ENCODE data around the gene ARHGEF39.
A peak's percentile ranks its signal among the peaks of the same experiment; 100 is the strongest.

Gene ARHGEF39

DNA sequence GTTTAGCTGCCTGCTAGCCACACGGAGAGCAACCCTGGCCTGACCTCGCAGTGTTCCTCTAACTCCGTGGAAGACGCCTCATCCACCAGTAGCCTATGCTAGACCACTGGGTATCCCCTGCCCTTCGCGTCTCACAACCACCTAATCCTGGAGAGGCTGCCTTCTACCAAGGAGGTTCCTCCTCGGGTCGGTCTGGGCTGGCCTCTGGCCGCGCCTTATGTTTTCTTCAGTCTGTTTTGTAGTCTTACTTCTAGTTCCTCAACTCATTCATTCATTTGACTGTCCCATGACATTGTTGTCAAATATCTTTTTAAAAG is 26.3 kb upstream of the ARHGEF39 start:
- no peak for DNase-seq (ENCODE audit: low read depth in 3 of 3)

DNA sequence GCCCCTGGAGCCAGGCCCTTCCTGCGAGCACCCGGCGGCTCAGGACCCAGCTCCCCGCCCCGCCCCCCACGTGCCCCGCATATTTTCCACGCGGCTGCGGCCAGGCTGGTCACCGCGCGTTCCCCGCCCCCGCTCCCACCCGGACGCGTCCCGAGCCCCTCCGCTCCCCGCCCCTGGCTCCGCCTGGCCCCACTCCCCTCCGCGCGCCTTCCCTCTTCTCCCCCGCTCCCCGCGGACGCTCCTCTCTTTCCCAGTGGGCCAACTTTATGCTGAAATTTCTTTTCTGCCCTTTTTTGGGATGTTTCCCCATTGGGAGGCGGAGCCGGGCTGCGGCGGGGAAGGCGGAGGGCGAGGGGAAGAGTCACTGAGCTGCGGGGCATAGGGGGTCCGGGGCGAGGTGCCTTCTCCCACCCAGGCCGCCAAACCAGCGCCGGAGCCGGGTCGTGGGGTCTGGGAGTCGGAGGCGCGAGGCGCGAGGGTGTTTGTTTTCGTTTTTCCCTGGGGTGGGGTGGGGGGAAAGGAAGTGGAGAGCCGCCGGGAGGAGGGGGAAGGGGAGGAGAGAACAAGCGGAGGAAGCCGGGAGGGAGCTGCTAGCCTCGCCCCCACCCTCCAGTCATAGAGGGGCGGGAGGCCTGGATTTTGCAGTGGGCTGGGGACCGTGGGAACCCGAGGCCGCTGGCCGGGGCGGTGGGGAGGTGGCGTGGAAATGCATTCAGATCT is 25.8 kb upstream of the ARHGEF39 start:
- DNase-seq (ENCODE audit: low read depth in 3 of 3) = peak in 1 of 3 experiments; percentile 9

DNA sequence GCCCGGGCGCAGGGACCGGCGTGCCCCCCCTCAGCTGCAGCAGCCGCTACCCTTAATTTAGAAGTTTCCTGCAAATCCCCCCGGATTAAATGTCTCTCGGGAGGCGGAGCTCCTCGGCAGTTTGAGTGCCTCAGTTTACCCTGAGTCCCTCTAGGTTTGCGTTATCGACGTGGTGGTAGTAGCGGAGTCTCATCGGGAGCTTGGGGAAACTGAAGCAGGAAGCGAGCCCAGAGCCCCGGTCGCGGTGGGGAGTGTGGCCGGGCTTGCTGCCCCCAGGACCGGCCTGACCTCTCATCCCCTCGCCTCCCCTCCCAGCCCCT is 25.3 kb upstream of the ARHGEF39 start:
- no peak for DNase-seq (ENCODE audit: low read depth in 3 of 3)

- DNase-seq (ENCODE audit: low read depth in 3 of 3) = no peak
These were observed 24.7 kb upstream of the ARHGEF39 start, which contains the start of gene TPM2 for GRCh38 chr9:35689542-35690293. TSS of gene TPM2 (minus strand) at chr9:35689925. CDS start at chr9:35689817, 108 bp downstream.

- no peak for DNase-seq (ENCODE audit: low read depth in 3 of 3)
These were observed 23.9 kb upstream of the ARHGEF39 start for GRCh38 chr9:35688558-35689541.

GRCh38 chr9:35687972-35688557 is 23.1 kb upstream of the ARHGEF39 start:
- no peak for DNase-seq (ENCODE audit: low read depth in 3 of 3)

DNA sequence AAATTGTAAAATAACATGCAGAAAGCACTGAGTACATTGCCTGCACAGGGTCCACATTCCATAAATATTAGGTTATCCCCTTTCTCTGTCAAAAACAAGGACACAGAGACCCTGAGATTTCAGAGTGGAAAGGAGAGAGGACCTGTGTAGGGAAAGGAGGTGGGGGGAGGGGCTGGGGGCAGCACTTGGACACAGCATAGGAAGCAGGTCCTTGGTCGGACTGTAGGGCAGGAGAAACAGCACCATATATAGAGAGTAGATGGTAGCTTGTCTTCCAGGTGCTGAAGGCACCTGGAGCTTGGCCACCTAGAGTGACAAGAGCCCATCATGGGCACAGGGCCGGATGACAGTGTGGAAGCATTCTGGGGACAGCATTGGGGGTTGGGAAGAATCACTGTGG is 22.3 kb upstream of the ARHGEF39 start:
- DNase-seq (ENCODE audit: low read depth in 3 of 3) = no peak

DNA sequence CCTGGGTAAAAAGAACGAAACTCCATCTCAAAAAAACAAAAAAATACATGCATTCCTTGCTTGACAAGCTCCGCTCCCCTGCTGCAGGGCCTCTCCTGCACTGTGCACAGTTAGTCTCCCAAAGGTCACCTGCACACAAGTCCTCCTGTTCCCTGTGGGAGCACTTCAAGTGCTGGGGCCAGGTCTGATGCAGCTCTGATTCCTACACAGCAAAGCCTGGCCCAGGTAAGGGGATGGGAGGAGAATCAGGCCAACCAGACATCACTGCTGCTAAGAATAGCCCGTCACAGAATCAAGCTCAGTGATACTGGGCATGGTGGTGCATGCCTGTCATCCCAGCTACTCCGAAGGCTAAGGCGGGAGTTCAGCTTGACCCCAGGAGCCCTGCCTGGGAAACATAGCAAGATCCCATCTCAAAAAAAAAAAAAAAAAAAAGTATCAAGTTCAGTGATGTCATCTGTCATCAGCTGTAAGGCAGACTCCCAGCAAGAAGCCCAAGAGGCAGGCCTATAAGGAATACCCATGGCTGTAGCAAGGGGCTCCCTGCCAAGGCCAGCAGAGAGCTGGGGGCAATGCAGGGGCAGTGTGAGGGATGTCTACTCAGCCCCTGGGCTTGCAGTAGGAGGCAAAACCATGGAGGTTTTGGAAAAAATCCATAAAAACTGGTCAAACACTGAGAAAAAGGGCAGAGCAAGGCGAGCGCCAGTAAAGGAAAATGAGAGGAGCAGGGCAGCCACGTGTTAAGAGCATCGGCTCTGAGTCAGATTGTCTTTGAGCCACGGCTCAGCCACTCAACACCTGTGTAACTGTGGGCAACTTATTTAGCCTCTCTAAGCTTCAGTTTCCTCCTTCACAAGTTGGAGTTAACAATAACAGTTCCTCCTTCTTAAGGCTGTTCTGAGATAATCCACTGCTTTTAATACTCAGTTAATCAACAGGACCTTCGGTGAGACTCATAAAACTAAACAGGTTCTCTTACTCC is 21.5 kb upstream of the ARHGEF39 start:
- DNase-seq (ENCODE audit: low read depth in 3 of 3) = no peak

- DNase-seq (ENCODE audit: low read depth in 3 of 3) = no peak
These were observed 20.5 kb upstream of the ARHGEF39 start for GRCh38 chr9:35685506-35685905.

GRCh38 chr9:35684921-35685320 is 19.9 kb upstream of the ARHGEF39 start:
- no peak for DNase-seq (ENCODE audit: low read depth in 3 of 3)

- no peak for DNase-seq (ENCODE audit: low read depth in 3 of 3)
These were observed 18.3 kb upstream of the ARHGEF39 start for GRCh38 chr9:35683323-35683722.

DNA sequence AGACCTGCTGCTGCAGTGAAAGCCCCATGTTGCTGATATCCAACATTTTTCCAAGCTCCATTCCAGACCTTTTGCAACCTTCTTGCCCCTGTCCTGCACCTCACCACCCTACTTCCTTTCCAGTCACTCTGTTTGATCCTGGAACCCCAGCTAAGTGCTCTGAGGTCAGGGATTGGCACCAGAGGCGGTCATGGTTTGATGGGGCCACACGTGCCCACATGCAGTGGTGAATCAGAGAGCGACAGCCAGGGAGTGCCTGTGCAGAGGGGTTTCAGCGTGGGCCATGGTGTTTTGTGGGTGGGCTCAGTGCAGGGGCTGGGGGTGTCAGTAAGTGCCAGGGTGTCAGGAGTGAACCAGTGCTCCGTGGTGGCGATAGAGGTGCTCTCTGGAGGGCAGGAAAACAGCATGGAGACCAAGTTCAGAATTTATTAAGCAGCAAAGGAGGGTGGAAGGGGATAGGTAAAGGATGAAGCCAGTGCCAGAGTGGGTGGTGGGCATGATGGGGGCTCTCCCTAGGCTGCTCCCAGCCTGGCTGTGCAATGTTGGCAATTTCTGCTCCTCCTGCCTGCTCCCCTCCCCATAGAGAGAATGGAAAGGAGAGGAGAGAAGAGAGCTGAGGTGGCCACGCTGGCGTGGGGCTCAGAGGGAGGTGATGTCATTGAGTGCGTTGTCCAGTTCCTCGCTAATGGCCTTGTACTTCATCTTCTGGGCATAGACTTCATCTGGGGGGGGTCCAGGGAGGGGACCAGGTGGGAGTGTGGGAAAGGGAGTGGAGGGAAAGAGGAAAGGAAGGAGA is 17.7 kb upstream of the ARHGEF39 start:
- no peak for DNase-seq (ENCODE audit: low read depth in 3 of 3)

DNA sequence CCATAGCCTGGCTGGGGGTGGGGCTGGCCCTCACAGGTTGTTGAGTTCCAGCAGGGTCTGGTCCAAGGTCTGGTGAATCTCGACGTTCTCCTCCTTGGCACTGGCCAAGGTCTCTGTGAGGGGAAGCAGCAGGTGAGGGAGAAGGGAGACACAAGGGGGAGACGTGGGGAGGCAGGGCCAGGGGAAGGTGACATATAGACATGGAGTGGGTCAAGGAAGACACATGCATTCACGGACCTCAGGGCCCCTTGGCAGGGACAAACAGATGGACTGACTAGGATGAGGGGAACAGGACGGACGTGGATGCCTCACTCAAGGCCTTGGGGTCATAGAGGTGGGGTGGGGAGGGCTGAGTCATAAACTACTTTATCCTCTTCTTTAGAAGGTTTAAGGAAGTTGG is 17.1 kb upstream of the ARHGEF39 start:
- no peak for DNase-seq (ENCODE audit: low read depth in 3 of 3)

DNA sequence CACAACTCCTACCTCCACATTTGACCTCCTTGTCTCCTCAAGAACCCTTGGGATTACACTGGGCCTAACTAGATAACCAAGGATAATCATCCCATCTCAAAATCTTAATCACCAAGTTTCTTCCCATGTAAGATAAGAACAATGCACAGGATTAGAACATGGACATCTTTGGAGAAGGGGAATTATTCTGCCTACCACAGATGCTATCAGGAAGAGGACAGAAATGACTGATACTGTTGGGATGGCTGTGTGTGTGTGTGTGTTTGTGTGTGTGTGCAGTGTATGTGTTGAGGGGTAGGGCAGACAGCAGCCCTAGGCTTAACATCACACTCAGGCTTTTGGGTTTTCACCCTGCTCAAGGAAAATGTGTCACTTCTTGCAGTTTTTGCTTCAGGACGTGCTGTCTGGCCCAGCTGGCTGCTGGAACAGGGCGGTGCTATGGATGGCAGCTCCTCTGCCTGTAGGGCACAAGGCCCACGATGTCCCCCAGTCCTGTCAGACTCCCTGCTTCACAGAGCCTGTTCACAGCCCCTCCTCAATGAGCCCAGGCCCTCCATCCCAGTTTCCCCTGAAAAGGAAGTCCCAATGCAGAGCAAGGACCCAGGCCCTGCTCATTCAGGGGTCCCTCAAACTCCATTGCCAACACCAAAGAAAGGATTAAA is 16.5 kb upstream of the ARHGEF39 start:
- DNase-seq (ENCODE audit: low read depth in 3 of 3) = no peak

DNA sequence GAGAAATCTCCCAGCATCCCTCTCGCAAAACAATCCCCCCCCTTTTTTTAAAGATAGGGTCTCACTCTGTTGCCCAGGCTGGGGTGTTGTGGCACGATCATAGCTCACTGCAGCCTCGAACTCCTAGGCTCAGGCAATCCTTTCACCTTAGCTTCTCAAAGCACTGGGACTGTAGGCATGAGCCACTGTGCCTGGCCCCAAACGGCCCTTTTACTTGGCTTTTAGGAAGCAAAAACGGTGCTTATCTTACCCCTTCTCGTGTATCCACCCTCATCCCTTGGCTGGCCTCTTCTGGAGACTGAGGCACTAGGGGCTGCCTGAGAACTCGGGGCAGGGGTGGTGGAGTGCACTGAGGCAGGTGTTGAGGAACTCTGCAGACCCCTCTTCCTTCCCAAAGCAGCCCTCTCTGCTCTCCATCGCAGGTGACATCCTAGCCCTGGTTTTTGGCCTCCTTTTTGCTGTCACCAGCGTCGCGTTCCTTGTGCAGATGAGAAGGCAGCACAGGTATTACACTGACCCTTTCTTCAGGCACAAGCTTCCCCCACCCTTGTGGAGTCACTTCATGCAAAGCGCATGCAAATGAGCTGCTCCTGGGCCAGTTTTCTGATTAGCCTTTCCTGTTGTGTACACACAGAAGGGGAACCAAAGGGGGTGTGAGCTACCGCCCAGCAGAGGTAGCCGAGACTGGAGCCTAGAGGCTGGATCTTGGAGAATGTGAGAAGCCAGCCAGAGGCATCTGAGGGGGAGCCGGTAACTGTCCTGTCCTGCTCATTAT is 15.5 kb upstream of the ARHGEF39 start:
- DNase-seq (ENCODE audit: low read depth in 3 of 3) = no peak

DNA sequence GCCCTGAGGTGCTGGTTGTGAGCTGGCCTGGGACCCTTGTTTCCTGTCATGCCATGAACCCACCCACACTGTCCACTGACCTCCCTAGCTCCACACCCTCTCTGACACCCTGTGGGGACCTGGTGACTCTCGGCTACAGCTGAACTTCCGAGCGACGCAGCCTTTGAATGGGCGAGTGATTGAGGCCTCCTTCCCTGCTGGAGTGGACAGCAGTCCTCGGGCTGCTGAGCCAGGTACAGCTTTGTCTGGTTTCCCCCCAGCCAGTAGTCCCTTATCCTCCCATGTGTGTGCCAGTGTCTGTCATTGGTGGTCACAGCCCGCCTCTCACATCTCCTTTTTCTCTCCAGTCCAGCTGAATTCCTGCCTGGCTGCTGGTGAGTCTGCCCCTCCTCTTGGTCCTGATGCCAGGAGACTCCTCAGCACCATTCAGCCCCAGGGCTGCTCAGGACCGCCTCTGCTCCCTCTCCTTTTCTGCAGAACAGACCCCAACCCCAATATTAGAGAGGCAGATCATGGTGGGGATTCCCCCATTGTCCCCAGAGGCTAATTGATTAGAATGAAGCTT is 14.9 kb upstream of the ARHGEF39 start:
- DNase-seq (ENCODE audit: low read depth in 3 of 3) = no peak

- DNase-seq (ENCODE audit: low read depth in 3 of 3) = no peak
These were observed 14.1 kb upstream of the ARHGEF39 start for GRCh38 chr9:35679091-35679490.

DNA sequence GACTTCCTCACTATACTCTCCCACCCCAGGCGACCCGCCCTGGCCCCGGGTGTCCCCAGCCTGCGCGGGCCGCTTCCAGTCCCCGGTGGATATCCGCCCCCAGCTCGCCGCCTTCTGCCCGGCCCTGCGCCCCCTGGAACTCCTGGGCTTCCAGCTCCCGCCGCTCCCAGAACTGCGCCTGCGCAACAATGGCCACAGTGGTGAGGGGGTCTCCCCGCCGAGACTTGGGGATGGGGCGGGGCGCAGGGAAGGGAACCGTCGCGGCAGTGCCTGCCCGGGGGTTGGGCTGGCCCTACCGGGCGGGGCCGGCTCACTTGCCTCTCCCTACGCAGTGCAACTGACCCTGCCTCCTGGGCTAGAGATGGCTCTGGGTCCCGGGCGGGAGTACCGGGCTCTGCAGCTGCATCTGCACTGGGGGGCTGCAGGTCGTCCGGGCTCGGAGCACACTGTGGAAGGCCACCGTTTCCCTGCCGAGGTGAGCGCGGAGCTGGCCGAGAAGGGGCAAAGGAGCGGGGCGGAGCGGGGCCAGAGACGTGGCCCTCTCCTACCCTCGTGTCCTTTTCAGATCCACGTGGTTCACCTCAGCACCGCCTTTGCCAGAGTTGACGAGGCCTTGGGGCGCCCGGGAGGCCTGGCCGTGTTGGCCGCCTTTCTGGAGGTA is 10.9 kb upstream of the ARHGEF39 start:
- no peak for DNase-seq (ENCODE audit: low read depth in 3 of 3)

Measured in stimulated activated CD4-positive, alpha-beta T cell treated with anti-CD3 and anti-CD28 coated beads, TNF-alpha, amount 100 ng/mL, for 4 hours (primary cell).